ENCODE measurements around the gene CHMP5.

Gene CHMP5

GRCh38 chr9:33264473-33265177 is at the start of gene CHMP5, which contains the start of gene BAG1:
TSS of gene CHMP5 (plus strand) at chr9:33265049. CDS start at chr9:33265079, 30 bp downstream.
TSS of gene BAG1 (minus strand) at chr9:33264708.
- DNase-seq, result peak; percentile 100

- no peak for DNase-seq
Measured at GRCh38 chr9:33220681-33221567, 43.9 kb upstream of the CHMP5 start.

DNA sequence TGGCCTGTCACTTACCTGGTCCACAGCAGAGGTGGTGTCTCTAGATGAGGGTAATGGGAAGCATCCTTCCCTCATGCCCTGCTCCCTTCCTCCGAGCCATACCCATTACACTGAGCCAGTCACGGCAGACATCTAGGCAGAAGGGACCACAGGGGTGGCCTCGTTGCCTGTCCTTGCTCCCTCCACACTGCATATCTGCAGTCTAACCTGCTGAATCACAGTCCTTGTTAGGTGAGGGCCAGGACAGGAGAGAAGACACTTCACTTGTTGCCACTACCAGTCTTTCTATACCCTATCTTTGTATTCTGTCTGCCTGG is 43.3 kb upstream of the CHMP5 start:
- no peak for DNase-seq

DNA sequence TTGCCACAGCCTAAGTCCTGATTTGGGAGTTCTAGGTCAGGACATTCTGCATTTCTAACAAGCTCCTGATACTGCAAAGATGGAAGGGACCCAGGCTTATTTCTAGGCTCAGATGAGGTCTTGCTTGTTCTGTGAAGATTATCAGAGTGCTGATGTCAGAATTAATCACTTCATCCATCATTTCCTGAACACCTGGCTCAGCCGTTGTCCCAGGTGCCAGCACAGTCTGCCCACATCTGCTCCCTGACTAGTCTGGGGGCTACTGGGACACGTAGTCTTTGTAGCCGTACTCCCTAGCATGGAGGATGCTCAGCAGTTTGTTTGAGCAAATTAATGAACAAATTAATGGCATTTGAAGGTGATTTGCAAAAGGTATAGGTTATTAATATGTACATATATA is 42.8 kb upstream of the CHMP5 start:
- DNase-seq, result no peak

DNA sequence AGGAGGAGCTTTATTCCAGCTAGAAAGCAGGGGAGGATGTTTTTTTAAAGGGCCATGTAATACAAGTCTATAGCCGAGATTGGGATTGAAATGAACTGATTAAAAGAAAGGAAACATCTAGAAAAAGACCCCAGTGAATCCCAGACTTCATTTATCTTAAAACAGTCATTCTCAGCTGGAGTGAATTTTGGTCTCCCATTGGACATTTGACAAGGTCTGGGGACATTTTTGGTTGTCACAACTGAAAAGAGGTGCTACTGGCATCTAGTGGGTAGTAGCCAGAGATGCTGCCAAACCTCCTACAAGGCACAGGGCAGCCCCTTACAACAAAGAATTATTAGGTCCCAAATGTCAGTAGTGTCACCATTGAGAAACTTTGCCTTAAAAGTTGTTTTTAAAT is 41.2 kb upstream of the CHMP5 start:
- DNase-seq, result no peak

GRCh38 chr9:33225319-33226147 is 39.3 kb upstream of the CHMP5 start:
- peak; percentile 82 for DNase-seq

GRCh38 chr9:33227008-33227398 is 37.8 kb upstream of the CHMP5 start:
- DNase-seq, result no peak

- DNase-seq, result no peak
Measured at GRCh38 chr9:33227741-33228140, 37.1 kb upstream of the CHMP5 start.

DNA sequence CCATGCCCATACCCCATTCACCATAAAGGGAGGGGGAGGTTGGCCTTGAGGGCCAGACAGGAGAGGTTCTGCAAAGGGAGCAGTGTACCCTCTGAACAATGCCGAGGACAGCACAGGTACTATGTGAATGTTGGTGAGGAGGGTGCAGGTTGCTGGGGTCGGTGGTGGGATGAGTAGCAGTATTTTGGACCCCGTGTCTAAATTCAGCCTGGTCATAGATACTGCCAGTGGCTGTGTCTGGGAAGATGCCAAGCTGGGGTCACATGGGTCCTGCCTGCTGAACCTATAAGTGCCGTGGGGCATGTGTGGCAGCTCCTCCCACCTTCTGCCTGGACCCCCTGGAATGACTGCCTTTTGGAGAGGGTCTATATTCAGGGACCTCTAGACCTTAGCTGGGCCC is 36.2 kb upstream of the CHMP5 start:
- no peak for DNase-seq

DNA sequence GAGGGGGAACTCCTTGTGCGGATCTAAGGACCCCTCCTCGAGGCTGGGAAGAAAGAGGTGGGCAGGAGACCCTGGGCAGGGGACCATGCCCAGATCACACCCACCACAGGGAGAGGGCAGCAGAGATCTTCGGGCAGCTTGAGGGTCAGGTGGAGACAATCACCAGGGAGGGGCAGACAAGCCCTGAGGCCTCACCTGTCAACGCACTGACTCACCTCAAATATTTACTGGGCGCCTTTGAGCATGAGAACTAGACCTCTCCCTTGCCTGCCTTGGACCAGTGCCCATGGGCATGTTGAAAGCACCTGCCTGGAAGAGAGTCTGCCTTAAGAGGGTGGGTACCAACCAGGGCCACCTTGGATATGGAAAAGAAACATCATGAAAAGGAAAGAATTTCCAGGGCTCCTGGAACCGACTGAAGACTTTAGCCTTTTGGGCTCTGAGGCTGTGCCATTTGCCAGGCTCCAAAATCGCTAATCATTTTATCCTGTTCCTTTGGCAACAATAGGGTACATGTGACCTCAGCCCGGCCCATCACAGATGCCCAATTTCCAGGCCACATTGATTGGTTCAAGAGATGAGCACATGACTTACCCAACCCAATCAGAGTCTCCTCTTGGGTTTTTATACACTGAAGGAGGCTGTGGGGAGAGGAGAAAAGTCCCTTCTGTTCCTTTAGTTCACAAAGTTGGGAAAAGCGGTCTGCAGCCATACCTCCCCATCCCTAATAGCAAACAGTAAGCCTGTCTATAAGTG is 35.3 kb upstream of the CHMP5 start:
- no peak for DNase-seq

- no peak for DNase-seq
Measured at GRCh38 chr9:33230756-33231622, 33.9 kb upstream of the CHMP5 start.

GRCh38 chr9:33231623-33231942 is 33.3 kb upstream of the CHMP5 start:
- no peak for DNase-seq

DNA sequence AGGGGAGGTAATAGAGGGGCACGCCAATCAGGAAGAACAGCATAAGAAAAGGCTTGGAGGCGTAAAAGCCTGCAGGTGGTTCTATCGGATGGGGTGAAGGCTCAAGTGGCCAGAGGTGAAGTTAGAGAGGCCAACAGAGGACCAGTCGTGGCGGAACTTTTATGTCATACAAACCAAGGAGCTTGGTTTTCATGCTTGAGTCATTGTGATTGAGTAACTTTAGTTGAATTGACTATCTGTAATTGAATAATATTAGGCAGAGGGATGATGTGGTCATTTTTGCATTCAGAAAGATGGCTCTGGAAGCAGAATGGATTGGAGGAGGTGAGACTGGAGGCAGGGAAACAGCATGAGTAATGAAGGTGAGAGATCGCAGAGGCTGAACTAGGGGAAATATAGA is 32.0 kb upstream of the CHMP5 start:
- DNase-seq, result no peak

DNA sequence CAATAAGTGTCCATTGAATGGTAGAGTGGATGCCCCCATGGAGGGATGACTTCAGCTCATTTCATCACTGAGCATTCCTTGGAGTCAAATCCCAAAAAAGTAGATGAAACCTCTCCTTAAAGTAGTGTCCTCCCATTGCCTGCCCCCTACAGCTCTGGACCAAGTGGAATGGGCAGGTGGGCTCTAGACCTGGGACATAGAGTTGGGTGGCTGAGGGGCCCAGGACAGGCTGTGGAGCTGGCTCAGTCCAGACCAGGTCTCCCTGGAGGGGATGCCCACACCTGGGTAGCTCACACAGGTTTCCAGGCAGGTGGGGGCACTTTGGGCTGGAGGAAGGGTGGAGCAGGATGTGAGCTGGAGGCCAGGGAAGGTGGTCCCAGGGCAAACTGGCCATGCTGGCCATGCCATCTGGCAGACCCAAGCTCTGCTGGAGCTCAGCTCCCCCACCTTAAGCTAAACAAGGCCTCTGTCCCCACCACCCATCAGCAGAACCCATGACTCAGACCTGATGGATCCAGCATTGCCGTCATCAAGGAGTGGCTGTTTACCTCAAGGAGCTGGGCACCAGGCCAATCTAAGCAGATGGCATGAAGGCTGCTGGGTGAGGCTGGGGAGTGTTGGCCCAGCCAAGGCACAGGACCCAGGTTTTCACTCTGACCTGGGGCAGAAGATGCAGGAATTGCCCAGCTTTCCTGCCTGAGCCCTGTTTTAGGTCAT is 31.1 kb upstream of the CHMP5 start:
- no peak for DNase-seq

DNA sequence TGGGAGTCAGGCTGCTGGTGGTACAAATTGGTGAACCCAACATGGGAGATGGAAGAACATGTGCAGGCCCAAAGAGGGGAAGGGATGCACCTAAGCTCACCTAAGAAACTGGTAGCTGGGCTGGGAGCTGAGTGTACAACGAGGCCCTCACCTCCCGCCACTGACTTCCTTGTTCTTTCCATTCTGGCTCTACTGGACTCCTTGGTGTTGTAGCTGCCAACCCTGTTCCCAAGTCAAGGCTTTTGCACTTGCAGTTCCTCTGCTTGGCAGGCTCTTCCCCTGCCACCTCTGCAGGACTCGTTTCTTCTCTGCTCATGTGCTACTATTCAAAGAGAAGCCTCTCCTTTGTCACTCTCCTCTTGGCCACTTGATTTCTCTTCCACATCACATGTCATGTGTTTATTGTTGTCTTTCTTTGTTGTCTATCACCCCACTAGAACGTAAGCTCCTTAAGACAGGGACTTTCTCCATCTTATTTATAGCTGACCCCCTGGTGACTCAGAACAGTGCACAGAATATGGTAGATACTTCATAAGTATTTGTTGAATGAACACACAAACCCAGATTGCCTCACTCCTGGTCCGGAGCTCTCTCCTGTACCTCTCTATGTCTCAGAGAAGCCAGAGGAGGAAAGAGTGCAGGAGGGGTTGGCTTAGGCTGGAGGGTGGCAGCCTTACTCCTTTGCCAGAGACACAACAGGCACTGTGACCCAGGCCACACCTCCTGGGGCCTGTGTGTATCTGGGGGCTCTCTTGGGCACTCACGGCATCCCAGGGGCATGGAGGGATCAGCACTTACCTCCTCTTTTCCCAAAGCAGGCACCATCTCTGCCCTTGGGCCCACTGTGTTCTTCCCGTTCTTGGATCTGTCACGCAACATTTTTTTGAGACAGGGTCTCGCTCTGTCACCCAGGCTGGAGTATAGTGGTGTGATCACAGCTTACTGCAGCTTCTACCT is 30.1 kb upstream of the CHMP5 start:
- DNase-seq, result no peak

DNA sequence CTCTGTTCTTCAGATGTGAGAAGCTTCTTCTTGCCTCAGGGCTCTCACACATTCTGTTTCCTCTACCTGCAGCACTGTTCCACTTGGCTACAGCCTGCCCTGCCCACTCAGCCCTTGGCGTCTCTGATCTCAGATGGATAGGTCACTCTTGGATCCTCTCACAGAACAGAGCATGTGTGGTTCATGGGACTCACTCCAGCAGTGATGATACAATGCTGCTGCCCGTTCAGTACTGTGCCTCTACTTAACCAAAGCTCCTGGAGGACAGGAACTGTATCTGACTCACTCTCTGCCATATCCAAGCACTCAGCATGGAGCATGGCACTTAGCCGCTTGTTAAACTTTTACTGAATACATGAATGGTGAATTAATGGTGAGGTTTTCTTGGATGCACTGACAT is 28.3 kb upstream of the CHMP5 start:
- no peak for DNase-seq

DNA sequence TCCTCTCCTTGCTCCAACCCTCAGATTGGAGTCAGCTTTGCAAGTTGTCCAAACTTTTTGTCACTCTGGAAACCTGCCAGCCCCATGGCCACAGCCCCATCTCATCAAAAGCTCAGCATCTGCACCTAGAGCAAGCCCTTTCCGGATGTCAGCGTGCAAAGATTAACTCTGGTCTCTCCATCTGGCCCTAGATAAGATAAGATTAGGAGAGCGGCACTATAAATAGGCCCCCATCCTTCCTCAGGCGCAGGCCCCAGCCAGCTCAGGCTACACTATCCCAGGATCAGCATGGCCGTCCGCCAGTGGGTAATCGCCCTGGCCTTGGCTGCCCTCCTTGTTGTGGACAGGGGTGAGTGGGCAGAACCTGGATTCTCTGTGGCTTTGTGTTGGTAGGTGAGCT is 24.9 kb upstream of the CHMP5 start, which contains the start of gene SPINK4:
Gene SPINK4, plus strand, starts transcription at position 247 of the 400 bp plus-strand sequence. Its CDS starts 42 bp downstream, at position 289.
- DNase-seq, result no peak

- DNase-seq, result no peak
Measured at GRCh38 chr9:33241298-33241697, 23.6 kb upstream of the CHMP5 start.

- no peak for DNase-seq
Measured at GRCh38 chr9:33242609-33243134, 22.2 kb upstream of the CHMP5 start.

Data from CD4-positive, alpha-beta T cell treated with Interleukin-17A for 4 hours (primary cell).